Activated naive CD4-positive, alpha-beta T cell treated with Interleukin-2 at 50 U/mL for 16 hours (primary cell): ENCODE results near the gene TFF1.

Source experiments
- DNase-seq: peaks from one replicate; pipeline ENCODE4 v3.0.0-alpha.2; 2020

The TFF1 gene

DNA sequence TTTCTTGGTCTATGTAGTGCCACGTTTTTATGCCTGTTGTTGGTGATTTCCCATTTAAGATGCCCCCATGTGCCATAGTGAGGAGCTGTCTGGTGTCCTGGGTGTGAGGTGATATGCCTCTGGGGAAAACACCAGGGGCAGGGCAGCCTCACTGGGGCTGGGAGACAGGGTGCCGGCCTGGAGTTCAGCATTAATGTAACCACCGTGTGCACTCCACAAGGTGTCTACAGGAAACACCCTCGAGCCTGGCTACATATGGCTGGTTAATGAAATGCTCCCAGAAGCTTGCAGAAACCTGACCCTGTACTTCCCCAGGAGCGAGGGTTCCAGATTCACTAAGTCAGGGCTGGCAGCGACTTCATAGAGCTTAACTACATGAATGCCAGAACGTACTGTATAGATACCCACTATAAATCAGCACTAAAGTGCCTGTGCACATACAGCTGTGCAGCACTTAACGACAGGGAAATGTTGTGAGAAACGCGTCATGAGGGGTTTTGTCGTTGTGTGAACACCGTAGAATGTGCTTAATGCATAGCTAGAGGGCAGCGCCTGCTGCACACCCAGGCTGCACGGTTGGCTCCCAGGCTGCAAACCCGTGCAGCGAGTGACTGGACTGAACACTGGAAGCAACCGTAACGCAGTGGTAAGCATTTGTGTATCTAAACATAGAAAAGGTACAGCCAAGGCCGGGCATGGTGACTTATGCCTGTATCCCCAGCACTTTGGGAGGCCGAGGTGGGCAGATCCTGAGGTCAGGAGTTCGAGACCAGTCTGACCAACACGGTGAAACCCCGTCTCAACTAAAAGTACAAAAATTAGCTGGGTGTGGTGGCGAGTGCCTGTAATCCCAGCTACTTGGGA is 25.9 kb downstream of the TFF1 start:
- DNase-seq, result no peak

DNA sequence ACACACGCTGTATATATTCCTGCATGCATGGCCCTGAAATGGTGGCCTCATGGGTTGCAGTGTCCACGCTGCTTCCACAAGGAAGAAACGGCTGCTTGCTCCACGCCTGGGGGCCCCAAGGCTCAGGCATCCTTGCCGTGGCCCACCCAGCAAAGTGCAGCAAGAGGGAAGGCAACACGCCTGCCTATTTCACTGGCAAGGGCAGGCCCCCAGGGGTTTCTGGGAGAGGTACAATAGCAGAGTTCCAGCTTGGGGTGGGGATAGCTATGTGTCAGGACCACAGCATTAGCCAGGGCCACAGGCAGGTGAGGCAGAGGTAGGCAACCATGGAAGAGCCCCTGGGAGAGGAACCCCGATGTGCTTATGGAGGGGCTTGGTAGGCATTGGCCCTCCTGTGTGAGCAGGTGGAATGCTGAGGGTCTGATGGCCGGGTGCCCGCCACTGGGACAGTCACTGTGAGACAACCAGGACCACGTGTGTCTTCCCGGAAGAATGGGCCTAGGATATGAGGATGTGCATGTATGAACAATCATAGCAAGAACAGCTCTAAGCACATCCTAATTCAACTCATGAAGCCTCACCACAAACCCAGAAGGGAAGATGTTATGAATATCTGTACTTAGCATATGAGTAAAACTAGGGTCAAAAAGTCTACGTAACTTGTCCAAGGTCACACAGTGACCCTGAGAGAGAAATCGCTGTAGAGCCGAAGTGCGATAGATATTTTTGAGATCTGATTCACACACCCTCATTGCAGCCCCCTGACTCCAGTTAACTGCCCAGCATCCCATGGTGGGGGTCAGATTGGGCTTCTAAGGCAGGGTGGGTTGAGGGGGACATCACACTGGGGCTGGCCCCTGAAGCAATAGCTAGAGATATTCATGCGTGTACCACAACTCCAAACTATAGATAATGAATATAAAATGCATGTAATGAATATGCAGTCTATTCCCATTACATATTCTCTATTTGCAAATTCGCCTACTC is 27.3 kb downstream of the TFF1 start:
- DNase-seq, result no peak

DNA sequence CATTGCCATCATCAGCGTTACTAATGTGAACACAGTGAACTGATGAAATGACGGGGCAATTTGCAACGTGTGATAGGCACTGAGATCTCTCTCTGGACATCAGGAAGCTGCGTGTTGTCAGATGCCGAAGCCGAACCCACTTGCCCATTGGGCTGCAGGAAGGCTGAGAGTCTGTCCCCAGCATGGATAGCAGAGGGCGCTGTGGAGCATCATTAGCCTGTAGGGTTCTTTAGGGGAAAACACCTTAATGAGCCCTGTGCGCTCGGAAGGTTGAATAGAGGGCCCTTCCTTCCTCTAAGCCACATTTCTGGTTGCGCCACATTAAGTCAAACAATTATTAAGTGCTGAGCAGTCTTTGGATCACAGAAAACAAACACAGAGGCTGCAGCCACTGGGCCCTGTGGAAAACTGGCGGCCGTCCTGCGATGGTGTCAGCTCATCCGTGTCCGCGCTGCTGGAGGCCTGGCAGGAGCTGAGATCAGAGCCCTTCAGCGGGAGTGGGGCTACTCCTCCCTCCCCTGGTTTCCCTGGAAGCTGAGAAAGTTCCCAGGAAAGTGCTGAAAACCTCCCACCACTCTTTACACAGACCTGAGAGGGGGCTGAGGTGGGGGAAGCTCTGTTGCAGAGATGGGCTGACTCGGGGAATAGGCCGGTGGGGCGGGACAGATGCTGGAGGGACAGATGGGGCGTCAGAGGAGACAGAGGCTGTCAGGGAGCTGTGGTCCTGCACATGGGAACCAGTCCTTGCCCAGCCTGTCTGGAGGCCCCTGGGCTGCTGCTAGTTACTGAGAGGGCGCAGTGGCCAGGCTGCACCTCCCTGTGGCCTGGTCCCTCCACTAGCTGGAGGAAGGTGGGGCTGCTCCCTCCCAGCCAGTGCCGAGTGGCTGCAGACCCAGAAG is 28.3 kb downstream of the TFF1 start:
- DNase-seq, result peak; percentile 86

DNA sequence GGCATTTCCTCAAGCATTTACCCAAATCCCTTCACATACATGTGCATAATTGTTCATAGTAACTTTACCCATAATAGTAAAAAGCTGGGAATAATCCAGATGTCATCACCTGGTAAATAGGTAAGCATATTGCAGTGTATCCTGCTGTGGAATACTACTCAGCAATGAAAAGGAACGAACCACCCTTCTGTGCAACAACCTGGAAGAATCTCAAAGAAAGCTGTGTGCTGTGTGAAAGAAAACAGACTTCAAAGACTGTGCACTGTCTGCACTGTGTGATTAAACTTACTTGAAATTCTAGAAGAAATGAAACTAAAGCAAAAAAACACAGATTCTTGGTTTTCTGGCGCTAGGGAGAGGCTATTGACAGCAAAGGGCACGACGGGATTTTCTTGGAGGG is 29.1 kb downstream of the TFF1 start:
- DNase-seq, result no peak

DNA sequence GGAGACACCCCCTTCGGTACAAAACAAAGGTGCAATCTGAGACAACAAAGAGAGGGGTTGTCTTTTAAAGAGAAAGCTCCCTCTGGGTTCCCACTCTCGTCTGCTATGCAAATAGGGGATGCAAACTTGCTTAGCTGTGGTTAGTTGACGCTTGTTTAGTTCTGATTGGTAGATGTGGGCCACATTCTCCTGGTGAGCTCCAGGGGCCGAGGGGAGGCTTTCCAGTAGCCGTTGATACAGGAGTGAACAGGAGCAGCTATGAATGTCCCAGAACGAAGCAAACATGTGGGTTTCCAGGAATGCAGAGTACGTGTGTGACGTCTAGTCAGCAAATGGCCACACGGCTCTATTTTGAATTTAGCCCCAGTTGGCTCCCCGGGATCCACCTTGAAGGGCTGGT is 30.3 kb downstream of the TFF1 start:
- no peak for DNase-seq

DNA sequence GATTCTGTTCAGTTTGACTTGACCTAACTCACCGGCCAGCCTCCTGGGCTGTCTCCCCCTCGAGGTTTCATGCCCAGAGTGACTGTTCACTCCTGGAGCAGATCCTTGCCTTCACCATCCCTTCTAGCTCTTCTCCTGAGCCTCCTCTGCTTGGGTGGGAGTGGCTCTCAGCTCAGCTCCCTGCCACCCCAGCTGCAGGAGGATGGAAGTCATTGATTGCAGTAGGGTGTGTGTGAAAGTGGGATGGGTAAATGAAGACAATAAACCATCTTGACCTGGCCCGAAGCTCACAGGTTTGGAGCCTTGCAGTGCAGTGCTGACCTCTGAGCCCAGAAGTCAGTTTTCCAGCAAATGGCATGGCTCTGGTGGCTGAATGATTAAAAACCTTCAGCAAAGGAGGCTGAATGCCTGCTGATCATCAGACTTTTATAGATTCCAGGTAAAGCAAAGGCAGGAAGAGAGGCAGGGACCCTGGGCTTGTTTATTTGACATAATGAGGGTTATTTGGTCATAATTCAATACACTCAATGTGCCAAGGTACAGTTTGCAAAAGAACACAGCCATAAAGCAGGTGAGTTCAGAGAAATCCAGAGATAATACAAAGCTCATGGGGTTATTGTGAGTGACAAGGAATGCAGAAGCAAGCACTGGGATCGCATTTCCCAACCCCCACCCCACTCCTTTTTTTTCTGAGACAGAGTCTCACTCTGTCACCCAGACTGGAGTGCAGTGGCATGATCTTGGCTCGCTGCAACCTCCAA is 33.6 kb downstream of the TFF1 start:
- DNase-seq, result no peak

DNA sequence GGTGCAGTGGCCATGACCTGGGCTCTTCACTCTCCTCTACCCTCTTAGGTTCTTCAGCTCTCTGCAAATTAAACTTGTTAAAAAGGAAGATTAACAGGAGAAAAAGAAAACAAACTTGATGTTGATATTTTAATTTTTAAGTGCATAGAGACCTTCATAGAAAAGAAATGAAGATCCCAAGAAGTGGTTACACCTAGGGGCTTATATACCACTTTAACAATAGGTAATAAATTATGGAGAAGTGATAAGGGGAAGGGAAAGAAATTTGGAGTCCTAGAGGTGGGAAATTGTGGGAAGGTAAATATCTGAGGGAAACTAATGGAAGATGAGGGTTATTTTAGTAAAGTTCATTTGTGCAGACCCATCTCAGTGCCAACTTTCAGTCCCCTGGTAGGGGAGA is 34.7 kb downstream of the TFF1 start:
- DNase-seq, result no peak

DNA sequence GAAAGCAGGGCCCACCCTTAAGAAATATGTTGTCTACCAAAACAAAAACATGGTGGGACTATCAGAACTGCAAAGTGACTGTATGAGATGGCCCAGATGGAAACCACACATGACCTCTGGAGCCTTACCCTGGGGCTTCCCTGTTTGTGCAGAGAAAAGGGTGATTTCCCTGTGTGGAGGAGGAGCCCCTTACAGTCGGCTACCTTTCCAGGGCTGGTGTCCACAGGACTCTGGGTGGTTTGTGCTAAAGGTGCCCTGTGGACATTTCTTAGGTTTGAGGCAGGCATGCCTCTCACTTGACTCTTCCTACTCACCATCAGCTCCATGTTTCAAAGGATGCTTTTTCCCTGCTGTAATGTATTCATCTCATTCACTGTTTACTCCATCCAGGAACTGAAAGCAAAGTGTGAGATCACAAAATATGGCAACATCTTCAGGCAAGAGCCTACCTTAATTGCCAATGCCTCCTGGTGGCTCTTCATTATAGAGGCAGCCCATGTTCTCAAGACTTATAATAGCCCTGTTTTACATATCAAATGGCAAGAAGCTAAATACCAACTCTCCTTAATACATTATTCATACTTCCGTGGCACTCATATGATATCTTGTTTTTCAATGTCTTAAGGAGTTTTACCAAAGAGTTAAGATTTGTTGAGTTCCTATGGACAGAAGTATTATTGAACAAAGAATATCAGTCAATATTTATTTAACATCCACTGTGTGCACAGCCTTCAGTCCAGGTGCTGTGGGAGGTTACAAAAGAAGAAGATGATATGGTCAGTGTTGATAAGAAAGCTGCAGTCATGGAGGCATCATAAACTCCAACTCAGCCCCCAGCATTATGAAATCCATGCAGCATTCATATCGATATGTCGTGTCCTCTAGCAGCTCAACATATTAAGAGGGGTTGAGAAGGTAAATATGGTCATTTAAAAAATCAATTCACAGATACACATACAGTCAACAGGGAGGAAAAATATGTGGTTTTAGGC is 35.7 kb downstream of the TFF1 start:
- DNase-seq, result no peak

DNA sequence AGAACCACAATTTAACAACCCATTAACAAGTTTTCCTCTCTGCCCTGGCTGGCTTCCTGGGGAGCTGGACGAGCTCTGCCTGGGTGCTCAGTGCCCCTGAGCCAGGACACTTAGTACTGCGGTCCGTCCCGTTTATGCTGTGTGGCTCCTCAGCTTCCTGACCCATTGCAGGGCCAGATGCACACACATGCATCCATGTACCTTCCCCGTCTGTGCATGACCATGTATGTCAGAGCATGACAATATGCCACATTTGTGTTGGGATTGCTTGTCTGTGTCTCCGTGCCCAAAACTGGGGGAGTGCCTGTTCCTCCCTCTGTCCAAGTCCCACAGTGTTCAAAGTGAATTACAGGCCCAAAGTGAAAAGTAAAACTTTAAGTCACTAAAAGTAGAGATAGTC is 41.4 kb downstream of the TFF1 start:
- no peak for DNase-seq

DNA sequence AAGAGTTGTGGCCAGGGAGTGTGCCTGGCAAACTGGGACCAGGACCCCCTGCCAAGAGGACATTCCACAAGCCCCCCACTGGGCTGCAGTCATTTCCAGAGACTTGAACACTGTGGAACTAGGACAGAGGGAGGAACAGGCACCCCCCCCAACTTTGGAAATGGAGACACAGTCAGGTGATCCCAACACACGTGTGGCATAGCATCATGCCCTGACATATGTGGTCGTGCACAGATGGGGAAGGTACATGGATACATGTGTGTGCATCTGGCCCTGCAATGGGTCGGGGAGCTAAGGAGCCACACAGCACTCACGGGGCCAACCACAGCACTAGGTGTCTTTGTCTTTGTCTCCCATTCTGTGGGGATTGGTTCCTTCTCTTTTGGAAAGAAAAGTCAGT is 44.5 kb downstream of the TFF1 start:
- no peak for DNase-seq

DNA sequence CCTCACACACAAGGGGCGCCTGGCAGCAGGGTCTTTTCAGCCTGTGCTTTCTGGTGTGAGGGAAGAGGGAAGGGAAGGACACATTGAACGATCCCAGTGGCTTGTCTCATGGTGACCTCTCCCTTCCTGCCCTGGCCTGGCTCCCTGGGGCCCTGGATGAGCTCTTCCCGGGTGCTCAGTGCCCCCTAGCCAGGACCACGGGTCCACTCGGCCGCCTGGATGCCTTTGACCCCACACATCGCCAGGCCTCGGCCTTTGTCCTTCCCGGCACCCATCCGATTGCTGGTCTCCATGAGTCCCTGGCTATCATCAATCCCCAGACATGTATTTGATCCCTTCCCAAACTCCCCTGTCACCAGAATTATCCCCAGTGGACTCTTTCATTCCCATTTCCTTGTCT is 45.1 kb downstream of the TFF1 start:
- no peak for DNase-seq

DNA sequence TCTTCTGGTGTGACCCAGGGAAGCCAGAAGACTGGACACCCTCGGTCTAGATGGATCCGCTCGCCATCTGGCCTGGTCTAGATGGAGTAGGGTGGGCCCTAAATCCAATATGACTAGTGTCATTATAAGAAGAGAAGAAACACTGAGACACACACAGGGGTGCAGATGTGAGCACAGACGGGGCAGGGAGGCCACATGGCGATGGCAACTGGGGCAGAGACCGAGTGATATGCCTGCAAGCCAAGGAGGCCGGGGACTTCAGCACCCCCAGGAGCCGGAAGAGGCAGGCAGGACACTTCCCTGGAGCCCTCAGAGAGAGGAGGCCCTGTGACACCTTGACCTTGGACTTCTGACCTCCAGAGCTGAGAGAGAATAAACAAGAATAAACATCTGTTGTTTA is 45.5 kb downstream of the TFF1 start:
- no peak for DNase-seq

DNA sequence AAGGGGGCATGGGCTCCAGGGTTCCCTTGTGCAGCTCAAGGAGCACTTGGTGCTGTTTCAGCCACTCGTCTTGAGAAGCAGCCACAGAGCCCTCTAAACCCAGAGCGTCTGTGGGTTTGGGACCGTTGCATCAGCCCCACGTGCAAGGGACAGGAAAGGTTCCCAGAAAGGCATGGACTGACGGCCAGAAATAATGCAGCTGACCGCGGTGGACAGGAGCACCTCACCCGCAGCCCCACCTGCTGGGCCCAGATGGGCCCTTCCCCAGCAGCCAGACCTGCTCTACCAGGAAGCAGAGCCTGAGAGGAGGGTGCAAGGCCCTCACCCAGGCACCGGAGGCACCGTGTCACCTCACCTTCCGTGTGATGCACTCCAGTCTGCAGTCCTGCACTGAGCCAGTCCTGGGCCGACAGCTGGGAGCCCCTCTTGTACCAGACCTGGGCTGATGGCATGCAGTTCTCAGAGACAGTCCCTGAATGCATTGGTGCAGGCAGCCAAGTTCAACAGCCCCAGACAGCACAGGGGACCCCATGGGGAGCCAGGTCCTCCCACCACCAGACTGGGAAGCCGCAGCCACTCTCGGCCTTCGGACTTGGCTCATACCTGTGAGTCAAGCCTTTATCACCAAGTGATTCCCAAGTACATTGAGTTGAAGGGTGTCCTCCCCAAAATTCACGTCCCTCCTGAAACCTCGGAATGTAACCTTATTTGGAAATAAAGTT is 46.3 kb downstream of the TFF1 start:
- DNase-seq, result no peak

DNA sequence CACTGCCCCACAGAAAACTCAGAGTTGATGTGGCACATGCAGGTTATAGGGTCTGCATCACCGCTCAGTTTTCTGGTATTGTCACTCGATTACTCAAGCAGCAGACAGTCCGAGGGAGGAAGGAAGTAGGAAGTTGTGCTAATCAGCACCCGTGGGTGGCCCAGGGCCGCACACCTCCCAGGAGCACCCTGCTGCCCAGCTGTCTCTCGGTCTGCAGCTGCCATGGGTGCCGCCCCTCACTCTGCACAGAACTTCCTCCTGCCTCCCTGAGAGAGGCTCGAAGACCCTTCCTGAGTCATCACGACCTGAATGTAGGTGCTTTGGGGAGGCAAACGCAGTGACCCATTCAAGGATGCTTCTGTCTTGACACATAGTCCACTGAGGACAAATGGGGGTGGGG is 47.0 kb downstream of the TFF1 start:
- no peak for DNase-seq

DNA sequence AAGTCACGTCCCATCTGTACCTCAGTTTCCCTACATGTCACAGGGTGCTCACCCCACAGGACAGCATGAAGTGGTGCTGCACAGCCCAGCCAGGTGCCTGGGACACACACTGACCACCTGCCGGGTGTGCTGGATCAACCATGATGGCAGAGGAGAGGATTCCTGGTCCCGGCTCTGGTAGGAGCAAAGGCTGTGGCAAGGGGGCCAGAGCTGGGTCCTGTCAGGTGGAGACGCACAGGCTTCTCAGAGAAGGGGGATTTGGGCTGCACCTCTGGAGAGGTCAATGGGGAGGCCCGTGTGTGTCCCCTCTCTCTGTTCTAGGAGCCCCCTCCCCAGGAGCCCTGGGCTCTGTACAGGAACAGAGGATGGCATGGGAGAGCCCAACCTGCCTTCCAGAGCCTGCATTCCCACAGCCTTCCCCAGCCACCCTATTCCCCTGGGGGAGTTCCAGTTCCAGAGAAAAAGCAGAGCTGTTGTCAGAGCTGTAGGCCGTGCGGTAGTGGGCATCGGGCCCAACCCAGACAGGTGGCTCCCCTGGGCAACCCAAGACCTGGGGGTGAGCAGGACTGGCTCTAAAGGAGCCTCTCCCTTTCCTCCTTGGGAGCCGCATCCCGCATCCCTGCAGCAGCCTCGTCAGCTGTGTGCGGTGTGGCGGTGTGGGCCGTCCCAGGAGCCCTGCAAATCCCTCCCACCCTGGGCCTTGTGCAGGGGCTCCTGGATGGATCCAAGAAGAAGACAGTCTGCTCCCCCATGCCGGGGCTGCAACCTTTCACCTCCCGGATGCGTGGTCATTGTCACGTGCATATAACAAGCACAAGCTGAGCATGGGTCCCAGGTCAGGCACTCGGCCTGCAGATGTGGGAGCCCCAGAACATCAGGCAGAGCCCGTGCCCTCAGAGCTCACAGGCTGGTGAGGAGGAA is 48.2 kb downstream of the TFF1 start:
- DNase-seq, result no peak

DNA sequence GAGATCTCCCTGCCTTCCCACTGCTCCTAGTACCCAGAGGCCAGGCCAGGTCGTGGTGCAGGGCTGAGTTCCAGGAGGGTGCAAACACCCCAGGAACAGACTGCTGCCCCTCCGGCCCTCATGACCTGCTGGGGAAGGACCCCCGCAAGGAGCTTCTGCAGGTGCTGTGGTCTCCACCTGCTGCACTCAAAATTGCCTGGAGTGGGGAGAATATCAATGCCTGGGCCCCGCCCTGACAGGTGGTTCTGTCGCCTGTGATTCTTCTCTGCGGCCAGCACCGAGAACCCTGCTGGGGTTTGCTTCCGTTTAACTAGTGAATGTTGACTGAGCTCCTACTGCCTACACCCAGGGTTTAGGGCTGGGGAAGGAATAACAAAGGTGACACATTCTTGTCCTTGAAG is 49.0 kb downstream of the TFF1 start:
- DNase-seq, result no peak

DNA sequence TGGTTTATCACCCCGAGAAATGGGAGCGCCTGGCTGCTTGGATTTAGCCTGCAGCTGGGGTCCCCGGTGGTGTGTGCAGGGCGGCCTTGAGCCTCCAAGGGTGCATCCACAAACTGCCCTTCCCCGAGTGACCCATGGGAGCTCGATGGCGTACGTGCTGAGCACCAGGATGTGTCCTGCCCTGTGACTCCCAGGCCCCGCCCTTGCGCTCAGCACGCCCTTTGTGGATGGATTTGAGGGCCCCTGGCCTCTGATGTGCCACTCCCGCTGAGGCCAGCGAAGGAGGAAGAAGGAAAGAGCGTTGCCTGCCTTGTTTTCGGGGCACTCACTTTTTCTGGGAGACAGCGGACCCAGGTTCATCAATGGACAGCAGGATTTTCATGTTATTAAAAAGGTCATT is 49.4 kb downstream of the TFF1 start:
- no peak for DNase-seq

DNA sequence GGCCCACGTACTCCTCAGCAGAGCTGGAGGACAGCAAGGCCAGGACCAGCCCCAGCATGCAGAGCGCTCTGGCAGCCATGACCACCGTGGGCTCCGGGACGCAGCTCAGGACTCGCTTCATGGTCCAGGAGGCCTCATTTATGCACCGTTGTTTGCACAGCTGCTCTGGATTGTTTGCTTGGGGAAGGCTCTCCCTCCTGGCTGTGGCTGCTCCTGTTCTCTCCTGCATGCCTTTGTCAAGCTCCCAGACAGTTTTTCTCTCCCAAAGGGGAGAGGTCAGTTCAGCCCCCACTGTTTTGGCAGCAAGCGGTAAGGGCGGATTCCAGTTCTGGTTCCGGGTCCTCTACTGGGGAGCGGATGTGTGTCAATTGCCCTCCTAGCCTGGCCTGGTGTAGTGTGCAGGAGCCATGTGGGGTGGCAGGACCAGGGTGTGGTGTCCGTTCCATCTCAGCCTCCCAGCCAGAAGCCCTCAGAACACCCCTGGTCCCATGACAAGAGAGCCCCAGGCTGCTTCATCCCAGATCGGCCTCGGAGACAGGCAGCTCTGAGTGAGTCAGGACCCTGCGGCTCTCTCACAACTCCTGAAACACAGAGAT is 50.9 kb downstream of the TFF1 start, which contains the start of gene TFF3:
Gene TFF3, minus strand, starts transcription at position 114 of the 596 bp plus-strand sequence. Its CDS starts 35 bp downstream, at position 79.
- DNase-seq, result no peak
